Right ventricle myocardium superior (tissue), 1 donor: ENCODE measurements around the gene DNAAF5. TPM values are rescaled to one million over a fixed set of nuclear protein-coding genes. Genes with fewer than 3 reads are reported as not detected.
"Not testable (repeated sequence)": the region's sequence is repeated elsewhere in the genome, so short reads cannot be mapped to it uniquely, and the experiment has no call there.

Source experiments
- ATAC-seq: fragments of 200-7000 bp; cut with Tn5 transposase; one replicate; pipeline ENCODE4 v1.9.1; 2020; ENCODE audit warnings: mild to moderate bottlenecking; ENCODE audit not compliant: poor library complexity
- DNase-seq: peaks from one replicate; pipeline ENCODE4 v3.0.0-alpha.2; 2020
- intact Hi-C: fragments of 100-400 bp; cut with DNase I; formaldehyde crosslinking; loops from one replicate; pipeline ENCODE4 v1.11.2; 2022
- total RNA-seq: library from RNA; stranded (reverse); fragmentation: NEBNext Ultra II Directional; extraction: Animal tissue kit (Norgen Biotek cat#: 25700); gene quantifications from one replicate; pipeline ENCODE4 v1.2.1, GENCODE V29; 2021
- donor health status: DM: no; HTN: yes; CAD: no; lungs with severe emphysema.

DNAAF5 gene
- total RNA-seq, 1 donor from 2014 or later = 19.3 TPM

GRCh38 chr7:785416-785815, 58.9 kb downstream of the DNAAF5 start:
- intact Hi-C loops = no loop called here
- ATAC-seq (no peak), DNase-seq (peak; percentile 30)

DNA sequence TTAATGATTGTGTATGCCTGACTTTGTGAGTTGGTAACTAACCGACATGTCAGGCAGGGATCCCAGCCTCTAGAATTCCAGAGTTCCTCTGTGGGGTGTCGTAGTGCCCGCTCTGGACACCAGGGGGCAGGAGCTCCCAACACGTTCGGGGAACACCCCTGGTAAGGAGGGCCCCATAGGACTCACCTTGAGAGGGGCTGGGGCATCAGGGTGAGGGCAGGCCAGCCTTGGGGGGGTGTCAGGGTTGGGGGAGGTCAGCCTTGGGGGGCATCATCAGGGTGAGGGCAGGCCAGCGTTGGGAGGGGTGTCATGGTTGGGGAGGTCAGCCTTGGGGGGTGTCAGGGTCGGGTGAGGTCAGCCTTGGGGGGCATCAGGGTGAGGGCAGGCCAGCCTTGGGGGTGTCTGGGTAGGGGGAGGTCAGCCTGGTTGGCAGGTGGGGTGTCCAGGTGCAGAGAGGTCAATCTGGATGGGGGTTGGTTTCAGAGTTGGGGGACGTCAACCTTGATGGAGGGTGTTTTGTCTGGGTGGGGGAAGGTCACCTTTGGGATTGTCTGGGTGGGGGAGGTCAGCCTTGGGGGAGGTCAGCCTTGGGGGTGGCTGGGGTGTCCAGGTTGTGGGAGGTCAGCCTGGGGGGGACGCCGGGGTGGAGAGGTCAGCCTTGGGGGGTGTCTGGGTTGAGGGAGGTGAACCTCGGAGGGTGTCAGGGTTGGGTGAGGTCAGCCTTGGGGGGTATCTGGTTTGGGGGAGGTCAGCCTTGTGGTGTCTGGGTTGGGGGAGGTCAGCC, 60.2 kb downstream of the DNAAF5 start:
- DNase-seq = peak; percentile 85
- intact Hi-C loops = loop anchor here (2.0 kb wide), 1 partner anchor 88 kb away; no protein-coding TSS in a partner anchor
- peak; percentile 86 for ATAC-seq

GRCh38 chr7:787332-788240, 61.1 kb downstream of the DNAAF5 start:
- intact Hi-C loops = loop anchor here (2.0 kb wide), 1 partner anchor 87 kb away; no protein-coding TSS in a partner anchor
- DNase-seq = no peak
- no peak for ATAC-seq

DNA sequence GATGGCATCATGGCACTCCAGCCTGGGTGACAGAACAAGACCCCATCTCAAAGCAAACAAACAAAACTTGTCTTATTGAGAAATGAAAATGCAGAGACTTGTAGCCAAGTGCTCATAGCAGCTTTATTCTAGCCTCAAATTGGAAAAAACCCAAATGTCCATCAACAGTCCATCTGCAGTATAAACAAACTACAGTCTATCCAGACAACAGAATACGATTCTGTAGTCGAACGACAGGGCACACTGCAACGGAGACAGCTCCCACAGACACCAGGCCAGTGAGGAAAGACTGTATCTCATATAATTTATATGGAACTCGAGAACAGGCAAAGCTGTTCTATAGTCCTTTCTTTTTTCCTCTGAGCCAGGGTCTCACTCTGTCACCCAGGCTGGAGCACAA, 65.0 kb downstream of the DNAAF5 start:
- no peak for ATAC-seq
- intact Hi-C loops = no loop called here
- no peak for DNase-seq

GRCh38 chr7:794207-794606, 67.7 kb downstream of the DNAAF5 start:
- no peak for DNase-seq
- peak; percentile 25 for ATAC-seq
- intact Hi-C loops = no loop called here

- DNase-seq (no peak), ATAC-seq (peak; percentile 31)
- intact Hi-C loops = no loop called here
Observed at GRCh38 chr7:794671-795329, 68.3 kb downstream of the DNAAF5 start.

DNA sequence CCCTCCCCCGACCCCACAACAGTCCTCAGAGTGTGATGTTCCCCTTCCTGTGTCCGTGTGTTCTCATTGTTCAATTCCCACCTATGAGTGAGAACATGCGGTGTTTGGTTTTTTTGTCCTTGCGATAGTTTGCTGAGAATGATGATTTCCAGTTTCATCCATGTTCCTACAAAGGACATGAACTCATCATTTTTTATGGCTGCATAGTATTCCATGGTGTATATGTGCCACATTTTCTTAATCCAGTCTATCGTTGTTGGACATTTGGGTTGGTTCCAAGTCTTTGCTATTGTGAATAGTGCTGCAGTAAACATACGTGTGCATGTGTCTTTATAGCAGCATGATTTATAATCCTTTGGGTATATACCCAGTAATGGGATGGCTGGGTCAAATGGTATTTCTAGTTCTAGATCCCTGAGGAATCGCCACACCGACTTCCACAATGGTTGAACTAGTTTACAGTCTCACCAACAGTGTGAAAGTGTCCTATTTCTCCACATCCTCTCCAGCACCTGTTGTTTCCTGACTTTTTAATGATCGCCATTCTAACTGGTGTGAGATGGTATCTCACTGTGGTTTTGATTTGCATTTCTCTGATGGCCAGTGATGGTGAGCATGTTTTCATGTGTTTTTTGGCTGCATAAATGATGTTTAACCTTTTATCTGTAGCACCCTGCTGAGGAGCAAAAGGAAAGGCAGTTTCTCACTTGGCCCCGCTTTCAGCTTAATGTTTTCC, 70.1 kb downstream of the DNAAF5 start:
- ATAC-seq, DNase-seq, intact Hi-C loops: not testable (repeated sequence)

GRCh38 chr7:798921-799470, 72.5 kb downstream of the DNAAF5 start:
- intact Hi-C loops = no loop called here
- DNase-seq (no peak), ATAC-seq (no peak)

- no peak for ATAC-seq
Observed at GRCh38 chr7:800692-801091, 74.2 kb downstream of the DNAAF5 start.

GRCh38 chr7:801351-801750, 74.9 kb downstream of the DNAAF5 start:
- DNase-seq, intact Hi-C loops, ATAC-seq: not testable (repeated sequence)

More at GRCh38 chr7:800692-801091, 74.2 kb downstream of the DNAAF5 start:
- intact Hi-C loops = no loop called here
- DNase-seq = no peak

DNA sequence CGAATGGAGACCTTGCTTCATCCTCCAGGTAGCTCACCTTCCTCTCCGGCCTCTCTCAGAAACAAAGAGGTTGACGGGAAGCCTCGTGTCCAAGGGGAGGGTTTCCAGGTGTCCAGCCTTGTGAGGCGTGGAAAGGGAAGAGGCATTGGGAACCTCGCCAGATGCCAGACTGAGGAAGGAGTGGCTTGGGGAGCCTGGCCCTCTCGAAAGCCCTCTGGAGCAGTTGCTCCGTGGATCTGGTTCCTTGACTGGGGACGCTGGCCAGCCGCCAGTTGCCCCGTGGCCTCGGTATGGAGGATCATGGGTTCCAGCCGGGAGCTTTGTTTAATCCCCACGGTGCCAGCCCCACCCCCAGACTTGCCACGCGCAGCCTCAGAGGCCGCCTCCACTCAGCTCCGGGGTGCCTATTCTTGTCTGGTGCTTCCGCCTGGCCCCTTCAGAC, 75.5 kb downstream of the DNAAF5 start:
- peak; percentile 54 for ATAC-seq
- peak; percentile 71 for DNase-seq
- intact Hi-C loops = no loop called here

DNA sequence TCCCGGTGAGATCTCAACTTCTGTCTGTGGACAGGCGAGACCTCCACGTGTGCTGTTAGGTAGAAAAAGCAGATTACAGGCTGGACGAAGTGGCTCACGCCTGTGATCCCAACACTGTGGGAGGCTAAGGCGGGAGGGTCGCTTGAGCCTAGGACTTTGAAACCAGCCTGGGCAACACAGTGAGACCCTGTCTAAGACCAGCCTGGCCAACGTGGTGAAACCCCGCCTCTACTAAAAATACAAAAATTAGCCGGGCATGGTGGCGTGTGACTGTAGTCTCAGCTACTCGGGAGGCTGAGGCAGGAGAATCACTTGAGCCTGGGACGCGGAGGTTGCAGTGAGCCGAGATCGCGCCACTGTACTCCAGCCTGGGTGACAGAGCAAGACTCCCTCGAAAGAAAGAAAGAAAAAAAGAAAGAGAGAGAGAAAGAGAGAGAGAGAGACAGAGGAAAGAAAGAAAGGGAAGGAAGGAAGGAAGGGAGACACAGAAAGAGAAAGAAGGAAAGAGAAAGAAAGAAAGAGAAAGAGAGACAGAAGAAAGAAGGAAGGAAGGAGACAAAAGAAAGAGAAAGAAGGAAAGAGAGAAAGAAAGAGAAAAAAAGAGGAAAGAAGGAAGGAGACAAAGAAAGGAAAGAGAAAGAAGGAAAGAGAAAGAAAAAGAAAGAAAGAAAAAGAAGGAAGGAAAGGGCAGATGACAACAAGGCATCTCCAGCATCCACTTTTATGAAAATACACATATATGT, 76.2 kb downstream of the DNAAF5 start:
- ATAC-seq (no peak), DNase-seq (no peak)
- intact Hi-C loops = no loop called here

- ATAC-seq (no peak), DNase-seq (no peak)
- intact Hi-C loops = no loop called here
Observed at GRCh38 chr7:803243-803635, 76.7 kb downstream of the DNAAF5 start.

GRCh38 chr7:803796-804195, 77.3 kb downstream of the DNAAF5 start:
- ATAC-seq, intact Hi-C loops, DNase-seq: not testable (repeated sequence)

DNA sequence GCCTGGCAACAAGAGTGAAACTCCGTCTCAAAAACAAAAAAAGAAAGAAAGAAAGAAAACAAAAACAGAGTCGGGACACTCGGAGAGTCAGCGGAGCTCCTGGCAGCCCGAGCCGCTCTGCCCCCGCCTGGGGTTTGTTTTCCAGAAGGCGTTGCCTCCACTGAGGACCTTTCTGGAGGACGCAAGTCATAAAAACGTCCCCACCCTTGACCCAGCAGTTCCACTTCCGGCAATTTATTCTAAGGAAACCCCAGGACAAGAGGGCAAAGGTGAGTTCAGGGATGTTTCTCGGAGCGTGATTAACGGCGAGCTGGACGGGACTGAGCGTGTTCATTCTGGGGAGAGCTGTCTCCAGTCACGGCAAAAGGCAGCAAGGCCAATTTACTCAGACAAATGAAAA, 78.8 kb downstream of the DNAAF5 start:
- intact Hi-C loops = no loop called here
- DNase-seq = no peak
- ATAC-seq = peak; percentile 32

DNA sequence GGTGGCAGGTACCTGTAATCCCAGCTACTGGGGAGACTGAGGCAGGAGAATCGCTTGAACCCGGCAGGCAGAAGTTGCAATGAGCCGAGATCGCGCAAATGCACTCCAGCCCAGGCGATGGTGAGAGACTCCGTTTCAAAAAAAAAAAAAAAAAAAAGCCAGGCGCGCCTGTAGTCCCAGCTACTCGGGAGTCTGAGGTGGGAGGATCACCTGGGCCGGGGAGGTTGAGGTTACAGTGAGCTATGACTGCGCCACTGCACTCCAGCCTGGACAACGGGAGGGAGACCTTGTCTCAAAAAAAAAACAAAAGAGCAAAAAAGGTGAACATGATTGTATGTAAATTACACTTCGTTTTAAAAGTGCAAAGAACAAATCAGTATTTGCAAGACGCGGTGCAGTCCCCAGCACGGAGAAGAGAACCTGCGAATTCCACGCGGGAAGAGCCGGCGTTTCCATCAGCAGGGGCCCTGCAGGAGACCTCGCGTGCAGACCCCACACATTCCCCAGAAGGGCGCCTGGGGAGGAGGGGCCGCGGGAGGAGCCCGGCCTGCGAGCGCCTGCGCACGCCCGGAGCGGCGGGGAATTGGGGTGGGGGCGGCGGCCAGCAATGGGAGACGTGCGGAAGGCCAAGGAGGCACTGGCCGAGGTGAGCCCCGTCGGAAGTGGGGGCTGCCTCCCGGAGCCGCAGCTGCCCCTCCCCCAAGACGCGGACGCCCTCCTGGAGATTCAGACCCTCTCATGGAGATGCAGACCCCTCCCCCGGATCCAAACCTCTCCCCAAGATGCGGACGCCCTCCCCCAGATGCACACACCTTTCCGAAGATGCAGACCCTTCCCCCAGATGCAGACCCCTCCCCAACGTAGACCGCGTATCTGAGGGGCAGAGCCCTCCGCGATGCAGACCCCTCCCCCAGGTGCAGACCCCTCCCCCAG, 89.1 kb downstream of the DNAAF5 start:
- ATAC-seq = peak; percentile 2
- peak; percentile 43 for DNase-seq
- intact Hi-C loops = no loop called here
